Activated gamma-delta T cell treated with anti-CD3 and anti-CD28 coated beads, Interleukin-2, amount 50 U/mL, for 16 hours (primary cell): Measurements from ENCODE around the gene RBP4.
A peak's percentile ranks its signal among the peaks of the same experiment; 100 is the strongest.
"Not testable (repeated sequence)": the region's sequence is repeated elsewhere in the genome, so short reads cannot be mapped to it uniquely, and the experiment has no call there.

Experiments used
- DNase-seq: peaks from one replicate; pipeline ENCODE4 v3.0.0-alpha.2; 2020; ENCODE audit warnings: low read depth

Gene RBP4

DNA sequence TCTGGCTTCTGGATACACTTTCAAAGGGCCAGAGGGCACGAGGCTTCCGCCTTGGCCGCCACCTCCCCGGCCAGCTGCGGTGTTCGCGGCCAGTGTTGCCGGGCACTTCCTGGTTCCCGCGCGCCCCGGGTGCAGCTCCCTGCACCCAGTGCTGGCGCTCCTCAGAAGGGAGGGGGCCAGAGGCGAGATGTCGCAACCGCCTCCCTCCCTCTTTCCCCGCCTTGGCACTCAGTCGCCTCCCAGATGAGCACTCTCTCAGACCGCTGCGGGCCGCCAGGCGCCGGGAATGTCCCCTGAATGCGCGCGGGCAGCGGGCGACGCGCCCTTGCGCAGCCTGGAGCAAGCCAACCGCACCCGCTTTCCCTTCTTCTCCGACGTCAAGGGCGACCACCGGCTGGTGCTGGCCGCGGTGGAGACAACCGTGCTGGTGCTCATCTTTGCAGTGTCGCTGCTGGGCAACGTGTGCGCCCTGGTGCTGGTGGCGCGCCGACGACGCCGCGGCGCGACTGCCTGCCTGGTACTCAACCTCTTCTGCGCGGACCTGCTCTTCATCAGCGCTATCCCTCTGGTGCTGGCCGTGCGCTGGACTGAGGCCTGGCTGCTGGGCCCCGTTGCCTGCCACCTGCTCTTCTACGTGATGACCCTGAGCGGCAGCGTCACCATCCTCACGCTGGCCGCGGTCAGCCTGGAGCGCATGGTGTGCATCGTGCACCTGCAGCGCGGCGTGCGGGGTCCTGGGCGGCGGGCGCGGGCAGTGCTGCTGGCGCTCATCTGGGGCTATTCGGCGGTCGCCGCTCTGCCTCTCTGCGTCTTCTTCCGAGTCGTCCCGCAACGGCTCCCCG is 34.4 kb downstream of the RBP4 start, which contains the start of gene FFAR4:
Gene FFAR4, plus strand, starts transcription at position 231 of the 842 bp plus-strand sequence. Its CDS starts 56 bp downstream, at position 287.
- DNase-seq, result no peak

DNA sequence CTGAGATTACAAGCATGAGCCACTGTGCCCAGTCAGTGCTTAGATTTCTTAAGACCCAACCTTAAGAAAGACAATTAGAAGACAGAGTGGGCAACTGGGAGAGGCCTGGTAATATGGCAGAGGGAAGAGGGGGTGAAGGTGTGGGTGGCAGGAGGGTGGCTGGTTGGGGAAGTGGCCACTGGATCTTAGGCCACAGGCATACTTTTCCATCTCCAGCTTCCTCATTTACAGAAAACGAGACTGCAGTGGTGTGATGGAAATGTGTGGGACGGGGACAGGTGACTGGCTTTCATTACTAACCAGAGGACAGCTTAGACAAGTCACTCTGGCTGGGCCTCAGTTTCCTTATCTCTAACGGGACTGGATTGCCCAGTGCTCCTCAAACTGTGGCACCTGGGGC is 35.6 kb downstream of the RBP4 start:
- no peak for DNase-seq

DNA sequence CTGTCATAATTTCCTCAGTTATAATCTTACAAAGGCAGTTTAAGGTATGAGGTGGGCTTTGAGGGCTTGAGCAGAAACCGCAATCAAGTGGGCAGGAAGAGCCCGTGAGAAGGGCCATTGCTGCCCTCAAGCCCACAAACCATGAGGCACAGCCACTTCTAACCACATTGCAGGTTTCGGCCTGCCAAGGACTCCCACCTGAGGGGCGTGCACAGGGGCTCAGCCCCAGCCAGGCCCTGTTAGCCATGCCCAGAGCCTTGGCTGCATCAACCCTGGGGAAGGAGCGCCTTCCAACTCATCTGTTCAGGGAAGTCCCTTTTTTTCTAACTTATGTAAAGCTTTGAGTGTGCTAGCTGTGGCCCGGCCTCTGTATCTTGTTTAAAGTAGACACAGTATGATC is 40.5 kb downstream of the RBP4 start:
- no peak for DNase-seq

DNA sequence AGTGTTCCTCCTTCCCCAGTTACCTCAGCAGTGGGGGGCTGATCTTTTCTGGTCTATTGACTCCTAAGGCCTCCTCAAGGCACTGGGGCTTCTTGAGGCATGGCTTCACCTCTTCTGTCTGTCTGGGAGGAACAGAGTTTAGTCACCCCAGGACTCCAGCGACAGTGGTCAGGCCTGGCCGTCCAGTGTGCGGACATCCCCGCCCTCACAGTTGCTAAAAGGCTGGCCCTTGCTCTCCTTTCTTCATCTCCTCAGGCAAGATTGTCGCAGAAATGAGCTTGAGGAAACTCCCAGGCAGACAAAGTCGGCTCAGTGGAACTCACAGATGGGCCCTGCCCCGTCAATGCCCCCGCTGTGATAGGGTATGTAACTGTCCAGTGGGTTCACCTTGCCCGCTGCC is 41.5 kb downstream of the RBP4 start:
- DNase-seq, result no peak

DNA sequence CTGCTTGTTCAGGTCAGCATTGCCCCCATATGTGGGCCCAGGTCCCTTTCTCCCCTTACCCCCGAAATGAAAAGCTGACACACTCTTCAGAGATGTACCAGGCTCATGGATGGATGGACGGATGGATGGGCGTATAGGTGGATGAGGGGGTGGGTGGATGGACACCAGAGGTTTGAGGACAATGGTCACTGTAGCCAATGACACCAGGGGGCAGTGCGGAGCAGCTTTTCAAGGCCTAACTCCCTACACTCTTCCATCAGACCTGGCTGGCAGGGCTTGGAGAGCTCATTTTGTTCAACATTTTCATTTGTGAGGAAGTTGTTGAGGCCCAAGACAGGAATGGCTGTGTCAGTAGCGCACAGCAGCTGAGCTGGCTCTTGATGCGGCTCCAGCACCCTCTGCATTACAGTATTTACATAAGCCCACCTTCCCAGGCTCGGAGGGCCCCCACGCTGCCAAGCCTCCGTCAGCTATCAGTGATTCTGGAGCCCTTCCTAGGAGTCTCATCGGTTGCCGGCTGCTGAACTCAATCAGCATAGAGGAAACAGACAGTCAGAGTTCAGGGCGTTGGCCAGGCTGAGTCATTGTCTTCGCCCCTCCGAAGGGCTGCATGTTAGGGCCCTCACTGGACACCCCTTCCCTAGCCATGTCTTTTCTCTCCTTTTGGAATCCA is 46.1 kb downstream of the RBP4 start:
- peak; percentile 3 for DNase-seq

DNA sequence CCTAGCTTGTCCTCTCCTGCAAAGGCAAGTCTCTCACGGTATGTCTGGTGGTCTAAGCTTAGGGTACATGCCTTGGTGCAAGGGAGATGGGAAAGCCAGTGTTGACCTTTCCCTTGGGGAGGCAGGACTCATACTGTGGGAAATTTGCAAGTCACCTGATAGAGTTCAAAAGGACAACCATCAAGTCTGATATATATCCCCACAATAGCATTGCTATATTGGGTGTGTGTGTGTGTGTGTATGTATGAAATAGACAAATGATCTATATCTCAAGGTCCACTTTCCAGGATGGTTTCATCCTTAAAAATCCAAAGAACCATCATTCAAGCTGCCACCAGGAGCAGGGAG is 46.7 kb downstream of the RBP4 start:
- no peak for DNase-seq

DNA sequence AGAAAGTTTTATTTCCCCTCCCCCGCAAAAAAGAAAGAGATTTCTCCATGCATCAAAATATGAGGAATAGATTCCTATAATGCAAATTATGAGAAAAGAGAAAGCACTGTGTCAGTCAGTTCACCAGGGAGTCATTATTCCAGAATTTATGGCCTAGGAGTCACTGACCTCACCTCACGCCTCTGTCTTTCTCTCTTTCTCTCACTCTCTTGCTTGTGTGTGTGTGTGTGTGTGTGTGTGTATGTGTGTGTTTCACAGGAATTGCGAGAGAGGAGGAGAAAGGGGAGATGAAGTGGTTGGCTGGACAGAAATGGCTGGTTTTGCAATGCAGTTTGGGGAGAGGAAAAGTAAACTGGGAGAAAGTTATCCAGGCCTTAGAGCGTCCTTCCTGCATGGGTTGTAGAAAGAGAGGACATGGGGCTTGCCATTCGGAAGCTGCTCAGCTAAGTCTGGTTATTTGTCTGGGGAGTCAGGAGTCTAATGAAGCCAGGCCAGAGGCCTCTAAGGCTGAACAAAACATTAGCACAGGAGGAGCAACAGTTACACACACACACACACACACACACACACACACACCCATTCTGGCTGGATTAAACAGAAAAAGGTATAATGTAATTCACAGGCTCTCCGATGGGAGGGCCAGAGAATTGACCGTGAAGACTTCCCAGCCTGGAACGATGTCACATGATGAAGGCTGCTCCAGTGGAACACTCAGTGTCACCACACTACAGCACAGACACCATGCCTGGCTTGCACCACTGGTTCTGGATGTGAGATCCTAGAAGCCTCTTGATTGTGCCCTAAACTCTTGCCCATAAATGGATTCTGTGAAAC is 47.3 kb downstream of the RBP4 start:
- no peak for DNase-seq

DNA sequence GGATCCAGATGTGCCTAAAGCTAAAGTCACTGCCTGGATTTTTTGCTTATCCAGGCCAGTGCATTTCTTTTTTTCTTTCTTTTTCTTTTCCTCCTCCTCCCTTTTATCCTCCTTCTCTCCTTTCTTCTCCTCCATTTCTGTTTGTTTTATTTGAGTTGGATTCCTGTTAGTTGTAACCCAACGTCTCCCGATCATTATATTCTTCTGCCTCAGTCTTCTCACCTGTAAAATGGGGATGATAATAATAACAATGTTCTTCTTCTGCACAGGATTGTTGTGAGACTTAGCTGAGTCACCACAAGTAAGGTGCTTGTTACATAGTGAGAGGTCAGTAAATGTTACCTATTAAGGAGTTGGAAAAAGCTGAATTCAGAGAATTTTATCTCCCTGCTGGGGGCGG is 48.3 kb downstream of the RBP4 start:
- no peak for DNase-seq

DNA sequence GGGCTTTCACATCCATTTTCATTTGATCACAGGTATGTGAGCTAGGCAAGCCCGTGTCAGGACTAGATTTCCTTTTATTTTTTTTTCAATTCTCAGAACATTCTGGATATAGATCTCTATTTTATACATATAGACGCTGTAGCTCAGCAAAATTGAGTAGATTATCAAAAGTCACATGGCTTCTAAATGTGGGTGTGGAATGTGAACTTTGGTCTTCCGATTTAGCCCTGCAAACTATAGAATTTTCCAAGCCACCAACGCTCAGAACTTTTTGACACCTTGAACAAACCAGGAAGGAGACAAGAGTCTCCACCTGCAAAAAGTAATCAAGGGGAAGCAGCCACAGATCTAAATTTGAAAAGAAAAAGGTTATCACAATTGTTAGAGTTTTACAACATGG is 50.4 kb downstream of the RBP4 start:
- DNase-seq, result no peak

DNA sequence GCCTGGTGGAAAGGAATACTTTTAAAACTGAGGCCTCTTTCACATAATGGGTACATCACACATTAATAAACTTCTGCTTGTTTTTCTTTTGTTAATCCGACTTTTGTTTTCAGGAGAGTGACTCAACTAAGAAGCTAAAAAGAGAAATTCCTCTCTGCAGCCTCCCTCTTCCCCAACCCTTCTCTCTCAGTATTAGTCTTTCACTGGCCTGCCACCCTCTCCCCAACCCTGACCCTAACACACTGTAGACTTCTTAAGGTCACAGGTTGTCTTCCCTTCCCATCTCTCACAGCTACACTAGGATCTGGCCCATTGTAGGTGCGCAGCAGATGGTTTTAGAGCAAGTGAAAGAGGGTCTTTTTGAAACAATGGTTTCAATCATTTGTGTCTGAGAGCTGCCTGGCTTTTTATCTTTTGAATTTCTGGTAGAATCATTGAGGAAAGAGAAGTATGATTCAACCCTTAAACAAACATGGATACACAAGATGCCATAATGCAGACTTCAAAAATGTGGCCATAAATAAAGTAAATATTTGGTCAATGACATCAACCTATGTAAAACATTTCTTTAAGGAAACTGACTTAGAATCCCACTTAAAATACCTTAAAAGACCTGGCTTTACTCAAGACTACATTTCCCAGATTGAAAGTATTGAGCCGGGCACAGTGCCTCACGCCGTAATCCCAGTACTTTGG is 52.5 kb downstream of the RBP4 start:
- DNase-seq, result no peak

DNA sequence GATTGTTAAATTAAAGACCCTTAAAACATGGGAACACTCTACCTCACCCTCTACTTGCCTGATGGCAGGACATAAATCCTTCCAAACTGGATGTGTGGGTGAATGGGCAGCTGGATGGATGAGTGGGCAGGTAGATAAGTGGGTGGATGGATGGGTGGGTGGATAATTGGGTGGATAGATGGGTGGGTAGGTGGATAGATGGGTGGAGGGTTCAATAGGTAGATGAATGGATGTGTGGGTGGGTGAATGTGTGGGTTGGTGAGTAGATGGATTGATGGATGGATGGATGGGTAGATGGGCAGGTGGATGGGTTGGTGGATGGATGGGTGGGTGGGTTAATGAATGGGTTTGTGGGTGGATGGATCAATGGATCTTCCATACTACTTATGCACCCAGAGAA is 53.5 kb downstream of the RBP4 start:
- DNase-seq, result no peak

DNA sequence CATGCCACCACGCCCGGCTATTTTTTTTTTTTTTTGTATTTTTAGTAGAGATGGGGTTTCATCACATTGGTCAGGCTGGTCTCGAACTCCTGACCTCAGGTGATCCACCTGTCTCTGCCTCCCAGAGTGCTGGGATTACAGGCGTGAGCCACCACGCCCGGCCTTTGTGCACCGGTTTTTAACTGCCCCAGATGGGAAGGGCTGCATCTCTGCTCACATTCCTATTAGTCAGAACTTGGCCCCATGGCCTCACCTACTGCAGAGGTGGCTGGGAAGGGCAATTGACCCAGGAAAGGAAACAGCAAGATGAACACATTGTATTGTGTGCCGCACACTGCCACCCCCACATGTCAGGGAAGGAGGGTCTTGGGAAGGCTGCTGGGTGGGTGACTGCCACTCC is 54.0 kb downstream of the RBP4 start:
- not testable (repeated sequence) for DNase-seq

DNA sequence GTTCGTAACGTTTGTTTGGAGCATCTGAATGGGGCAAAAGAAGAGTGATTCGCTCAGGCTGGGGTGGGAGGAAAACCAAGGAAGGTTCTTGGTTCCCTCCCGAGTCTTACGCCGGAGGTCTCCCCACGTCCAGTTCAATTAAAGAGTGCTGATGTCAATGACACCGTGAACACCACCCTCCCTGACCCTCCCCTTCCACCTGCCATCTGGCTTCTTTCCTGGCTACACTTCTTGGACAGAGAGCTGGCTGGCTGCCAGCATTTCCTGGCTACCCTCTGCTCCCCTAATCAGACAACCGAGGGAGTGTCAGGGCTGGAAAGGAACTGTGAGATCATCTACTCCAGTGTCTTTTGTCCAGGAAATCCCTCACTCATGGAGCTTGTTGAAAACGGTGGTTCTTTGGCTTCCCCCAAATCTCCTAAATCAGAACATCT is 58.7 kb downstream of the RBP4 start:
- DNase-seq, result no peak
